ENCODE results near the gene UBAP1. TPM values are rescaled to one million over a fixed set of nuclear protein-coding genes. Genes with fewer than 3 reads are reported as not detected.
"Not testable (repeated sequence)": the region's sequence is repeated elsewhere in the genome, so short reads cannot be mapped to it uniquely, and the experiment has no call there.

UBAP1 gene
- 28.8 TPM for polyA plus RNA-seq (2013, experiment 1 of 2)
- 27.5 TPM for polyA plus RNA-seq (2013, experiment 2 of 2)

- H3K27ac ChIP-seq (ENCODE audit: low read depth, low read length): peak within 1 kb of the TSS; percentile 98
- WGBS: under 1% methylated on average over 48 of the region's 48 CpGs
- H3K27me3 ChIP-seq (ENCODE audit: insufficient read depth, low read length): no peaks in the 10 kb centered on the region
- H3K9me3 ChIP-seq (ENCODE audit: insufficient read depth, low read depth, low read length): no peaks in the 10 kb centered on the region
- peak within 1 kb of the TSS; percentile 84 for H3K4me3 ChIP-seq (ENCODE audit: low read length)
- H3K9ac ChIP-seq (ENCODE audit: low read depth, low read length): peak within 1 kb of the TSS; percentile 88
- no peaks in the 10 kb centered on the region for H3K36me3 ChIP-seq (ENCODE audit: insufficient read depth, low read length)
- peaks cover 4% of the 10 kb centered on the region; the same call in 1 of the 2 replicates for H3K4me1 ChIP-seq (ENCODE audit: insufficient read depth, low read length)
Observed at GRCh38 chr9:34178436-34179212, at the start of gene UBAP1. Gene UBAP1 (plus strand): TSS chr9:34179043. CDS start chr9:34220915, 41,872 bp downstream.

GRCh38 chr9:34131571-34131970 is 47.3 kb upstream of the UBAP1 start:
- no peaks in the 10 kb centered on the region for H3K36me3 ChIP-seq (ENCODE audit: insufficient read depth, low read length)
- H3K27ac ChIP-seq (ENCODE audit: low read depth, low read length): no peak overlapping the region
- WGBS: 96% methylated on average over 6 of the region's 7 CpGs
- no peaks in the 10 kb centered on the region for H3K27me3 ChIP-seq (ENCODE audit: insufficient read depth, low read length)
- 0 out of 2 replicates have a peak, but pooled peaks cover 5% of the 10 kb centered on the region for H3K9me3 ChIP-seq (ENCODE audit: insufficient read depth, low read depth, low read length)
- H3K4me1 ChIP-seq (ENCODE audit: insufficient read depth, low read length): peaks cover 7% of the 10 kb centered on the region; the same call in 1 of the 2 replicates
- H3K4me3 ChIP-seq (ENCODE audit: low read length): no peak overlapping the region
- H3K9ac ChIP-seq (ENCODE audit: low read depth, low read length): no peak overlapping the region

DNA sequence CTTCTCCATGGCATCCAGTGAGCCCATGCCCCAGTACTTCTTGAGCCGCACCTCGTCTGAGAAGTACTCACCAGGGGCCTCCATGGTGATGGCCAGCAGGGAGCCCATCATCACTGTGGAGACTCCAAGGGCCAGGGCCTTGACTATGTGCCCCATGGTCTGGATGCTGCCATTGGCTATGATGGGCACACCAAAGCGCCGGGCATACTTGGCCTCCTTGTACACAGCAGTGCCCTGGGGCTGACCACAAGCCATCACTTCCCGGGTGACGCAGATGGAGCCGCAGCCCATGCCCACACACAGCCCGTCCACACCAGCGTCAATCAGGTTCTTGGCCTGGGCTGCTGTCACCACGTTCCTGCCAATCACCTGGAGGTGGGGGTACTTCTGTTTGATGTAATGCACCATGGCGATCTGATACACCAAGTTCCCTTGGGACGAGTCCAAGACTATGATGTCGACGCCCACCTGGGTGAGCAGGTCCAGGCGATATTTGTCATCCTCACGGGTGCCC is 45.4 kb upstream of the UBAP1 start:
- H3K9me3 ChIP-seq (ENCODE audit: insufficient read depth, low read depth, low read length): 0 out of 2 replicates have a peak, but pooled peaks cover 7% of the 10 kb centered on the region
- no peaks in the 10 kb centered on the region for H3K27me3 ChIP-seq (ENCODE audit: insufficient read depth, low read length)
- no peak overlapping the region for H3K4me3 ChIP-seq (ENCODE audit: low read length)
- H3K9ac ChIP-seq (ENCODE audit: low read depth, low read length): no peak overlapping the region
- H3K27ac ChIP-seq (ENCODE audit: low read depth, low read length): no peak overlapping the region
- 96% methylated on average over 16 of the region's 16 CpGs for WGBS
- no peaks in the 10 kb centered on the region for H3K4me1 ChIP-seq (ENCODE audit: insufficient read depth, low read length)
- H3K36me3 ChIP-seq (ENCODE audit: insufficient read depth, low read length): no peaks in the 10 kb centered on the region

GRCh38 chr9:34134521-34134920 is 44.3 kb upstream of the UBAP1 start:
- 96% methylated on average over 29 of the region's 30 CpGs for WGBS
- no peak overlapping the region for H3K27ac ChIP-seq (ENCODE audit: low read depth, low read length)
- H3K4me1 ChIP-seq (ENCODE audit: insufficient read depth, low read length): no peaks in the 10 kb centered on the region
- H3K9ac ChIP-seq (ENCODE audit: low read depth, low read length): no peak overlapping the region
- no peak overlapping the region for H3K4me3 ChIP-seq (ENCODE audit: low read length)
- H3K27me3 ChIP-seq (ENCODE audit: insufficient read depth, low read length): no peaks in the 10 kb centered on the region
- 0 out of 2 replicates have a peak, but pooled peaks cover 7% of the 10 kb centered on the region for H3K9me3 ChIP-seq (ENCODE audit: insufficient read depth, low read depth, low read length)
- H3K36me3 ChIP-seq (ENCODE audit: insufficient read depth, low read length): no peaks in the 10 kb centered on the region

DNA sequence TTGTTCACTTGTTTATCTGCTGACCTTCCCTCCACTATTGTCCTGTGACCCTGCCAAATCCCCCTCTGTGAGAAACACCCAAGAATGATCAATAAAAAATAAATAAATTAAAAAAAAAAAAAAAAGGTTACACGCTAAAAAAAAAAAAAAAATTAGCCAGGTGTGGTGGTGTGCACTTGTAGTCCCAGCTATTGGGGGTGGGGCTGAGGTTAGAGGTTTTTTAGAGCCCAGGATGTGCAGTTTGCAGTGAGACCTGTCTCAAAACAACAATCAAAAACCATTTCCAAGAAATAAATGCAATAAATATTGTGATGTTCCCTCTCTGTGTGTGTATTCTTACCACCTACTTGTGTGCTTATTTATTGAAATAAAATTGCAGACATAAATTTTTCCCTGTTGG is 40.2 kb upstream of the UBAP1 start:
- 100% methylated on average over 1 of the region's 1 CpG for WGBS
- H3K36me3 ChIP-seq (ENCODE audit: insufficient read depth, low read length); H3K4me3 ChIP-seq (ENCODE audit: low read length); H3K9ac ChIP-seq (ENCODE audit: low read depth, low read length); H3K9me3 ChIP-seq (ENCODE audit: insufficient read depth, low read depth, low read length); H3K4me1 ChIP-seq (ENCODE audit: insufficient read depth, low read length); H3K27ac ChIP-seq (ENCODE audit: low read depth, low read length); H3K27me3 ChIP-seq (ENCODE audit: insufficient read depth, low read length): not testable (repeated sequence)

DNA sequence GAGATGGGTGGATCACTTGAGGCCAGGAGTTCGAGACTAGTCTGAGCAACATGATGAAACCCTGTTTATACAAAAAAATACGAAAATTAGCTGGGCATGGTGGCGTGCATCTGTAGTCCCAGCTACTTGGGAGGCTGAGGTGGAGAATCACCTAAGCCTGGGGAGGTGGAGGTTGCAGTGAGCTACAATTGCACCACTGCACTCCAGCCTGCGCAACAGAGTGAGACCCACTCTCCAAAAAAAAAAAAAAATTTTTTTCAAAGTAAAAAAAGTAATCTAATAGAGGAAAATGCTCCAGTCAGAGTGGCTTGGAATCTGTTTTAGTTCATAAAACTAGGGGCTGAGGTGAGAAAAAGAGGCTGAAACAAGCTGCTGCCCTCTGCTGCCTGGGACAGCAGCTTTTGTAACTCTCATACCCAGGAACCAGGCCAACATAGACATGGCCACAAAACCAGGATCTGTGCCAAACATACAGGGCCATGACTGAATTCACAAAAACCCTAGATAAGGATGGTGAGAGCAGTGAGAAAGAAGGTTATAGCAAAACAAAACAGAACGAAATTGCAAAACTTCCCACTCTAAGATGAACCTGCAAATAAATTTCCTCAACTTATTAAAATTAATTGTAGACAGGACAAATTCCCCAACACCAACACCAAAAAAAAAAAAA is 39.2 kb upstream of the UBAP1 start:
- 0 out of 2 replicates have a peak, but pooled peaks cover 7% of the 10 kb centered on the region for H3K9me3 ChIP-seq (ENCODE audit: insufficient read depth, low read depth, low read length)
- no peak overlapping the region for H3K4me3 ChIP-seq (ENCODE audit: low read length)
- no peaks in the 10 kb centered on the region for H3K4me1 ChIP-seq (ENCODE audit: insufficient read depth, low read length)
- no peaks in the 10 kb centered on the region for H3K27me3 ChIP-seq (ENCODE audit: insufficient read depth, low read length)
- no peak overlapping the region for H3K27ac ChIP-seq (ENCODE audit: low read depth, low read length)
- no peaks in the 10 kb centered on the region for H3K36me3 ChIP-seq (ENCODE audit: insufficient read depth, low read length)
- no peak overlapping the region for H3K9ac ChIP-seq (ENCODE audit: low read depth, low read length)
- WGBS: 91% methylated on average over 4 of the region's 5 CpGs

DNA sequence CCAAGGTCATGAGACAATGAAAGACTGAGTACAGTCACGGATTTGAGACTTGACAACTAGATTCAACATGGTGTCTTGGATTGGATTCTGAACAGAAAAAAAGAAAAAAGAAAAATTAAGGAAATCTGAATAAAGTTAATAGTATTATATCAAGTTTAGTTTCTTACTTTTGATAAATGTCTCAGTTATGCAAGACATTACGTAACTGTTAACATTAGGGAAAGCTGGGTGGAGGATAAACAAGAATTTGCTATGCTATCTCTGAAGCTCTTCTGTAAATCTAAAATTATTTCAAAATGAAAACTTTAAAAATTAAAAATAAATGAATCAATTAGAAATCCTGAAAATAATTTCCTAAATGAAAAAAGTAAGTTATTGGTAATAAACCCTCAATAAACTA is 38.0 kb upstream of the UBAP1 start:
- Histone ChIP-seq H3K27me3 (ENCODE audit: insufficient read depth, low read length) (no peaks in the 10 kb centered on the region), H3K4me3 (ENCODE audit: low read length) (no peak overlapping the region), H3K9ac (ENCODE audit: low read depth, low read length) (no peak overlapping the region), H3K36me3 (ENCODE audit: insufficient read depth, low read length) (no peaks in the 10 kb centered on the region), H3K27ac (ENCODE audit: low read depth, low read length) (no peak overlapping the region), H3K4me1 (ENCODE audit: insufficient read depth, low read length) (no peaks in the 10 kb centered on the region), H3K9me3 (ENCODE audit: insufficient read depth, low read depth, low read length) (0 out of 2 replicates have a peak, but pooled peaks cover 7% of the 10 kb centered on the region)
- WGBS: 90% methylated on average over 1 of the region's 2 CpGs

DNA sequence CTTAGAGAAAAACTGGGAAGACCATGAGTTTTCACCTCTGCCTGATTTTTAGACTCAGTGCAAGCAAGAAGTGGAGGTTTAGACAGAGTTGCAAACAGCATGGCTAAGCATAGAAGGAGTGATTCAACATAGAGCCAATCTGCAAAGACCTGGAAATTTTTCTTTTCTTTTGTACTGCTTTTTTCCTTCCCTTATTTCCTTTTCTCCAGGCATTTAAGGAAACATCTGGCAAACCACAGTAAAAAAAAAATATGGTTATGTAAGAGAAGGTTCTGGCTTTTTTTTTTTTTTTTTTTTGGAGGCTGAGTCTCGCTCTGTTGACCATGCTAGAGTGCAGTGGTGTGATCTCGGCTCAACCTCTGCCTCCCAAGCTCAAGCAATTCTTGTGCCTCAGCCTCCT is 35.7 kb upstream of the UBAP1 start:
- Histone ChIP-seq H3K36me3 (ENCODE audit: insufficient read depth, low read length) (no peaks in the 10 kb centered on the region), H3K4me1 (ENCODE audit: insufficient read depth, low read length) (no peaks in the 10 kb centered on the region), H3K9ac (ENCODE audit: low read depth, low read length) (no peak overlapping the region), H3K4me3 (ENCODE audit: low read length) (no peak overlapping the region), H3K9me3 (ENCODE audit: insufficient read depth, low read depth, low read length) (no peaks in the 10 kb centered on the region), H3K27me3 (ENCODE audit: insufficient read depth, low read length) (no peaks in the 10 kb centered on the region), H3K27ac (ENCODE audit: low read depth, low read length) (no peak overlapping the region)
- 89% methylated on average over 2 of the region's 2 CpGs for WGBS

GRCh38 chr9:34145165-34145564 is 33.7 kb upstream of the UBAP1 start:
- H3K36me3 ChIP-seq (ENCODE audit: insufficient read depth, low read length): no peaks in the 10 kb centered on the region
- no peaks in the 10 kb centered on the region for H3K9me3 ChIP-seq (ENCODE audit: insufficient read depth, low read depth, low read length)
- no peaks in the 10 kb centered on the region for H3K27me3 ChIP-seq (ENCODE audit: insufficient read depth, low read length)
- no peak overlapping the region for H3K27ac ChIP-seq (ENCODE audit: low read depth, low read length)
- WGBS: 75% methylated on average over 3 of the region's 3 CpGs
- no peak overlapping the region for H3K9ac ChIP-seq (ENCODE audit: low read depth, low read length)
- no peaks in the 10 kb centered on the region for H3K4me1 ChIP-seq (ENCODE audit: insufficient read depth, low read length)
- H3K4me3 ChIP-seq (ENCODE audit: low read length): no peak overlapping the region

DNA sequence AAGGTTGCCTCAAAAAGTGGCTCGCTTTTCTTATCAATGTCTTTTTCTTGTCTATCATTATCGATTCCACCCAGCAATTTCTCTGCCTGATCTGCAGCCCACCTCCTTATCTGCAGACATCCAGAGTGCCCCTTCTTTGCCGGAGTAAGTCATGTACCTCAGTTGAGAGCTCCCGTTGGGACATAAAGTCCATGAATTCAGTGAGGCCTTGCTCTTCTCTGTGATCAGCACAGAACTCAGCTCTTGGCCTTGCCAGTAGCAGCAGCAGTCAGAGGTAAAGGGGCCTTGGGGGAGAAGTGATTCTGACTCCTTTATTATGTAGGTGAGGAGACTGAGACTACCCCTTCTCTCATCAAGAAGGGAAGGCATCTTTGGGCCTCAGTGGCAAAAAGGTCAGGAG is 27.4 kb upstream of the UBAP1 start:
- Histone ChIP-seq H3K4me1 (ENCODE audit: insufficient read depth, low read length) (peaks cover 4% of the 10 kb centered on the region; the same call in 1 of the 2 replicates), H3K9me3 (ENCODE audit: insufficient read depth, low read depth, low read length) (no peaks in the 10 kb centered on the region), H3K4me3 (ENCODE audit: low read length) (no peak overlapping the region), H3K27me3 (ENCODE audit: insufficient read depth, low read length) (no peaks in the 10 kb centered on the region), H3K9ac (ENCODE audit: low read depth, low read length) (no peak overlapping the region), H3K36me3 (ENCODE audit: insufficient read depth, low read length) (no peaks in the 10 kb centered on the region), H3K27ac (ENCODE audit: low read depth, low read length) (no peak overlapping the region)
- WGBS: 87% methylated on average over 4 of the region's 4 CpGs

DNA sequence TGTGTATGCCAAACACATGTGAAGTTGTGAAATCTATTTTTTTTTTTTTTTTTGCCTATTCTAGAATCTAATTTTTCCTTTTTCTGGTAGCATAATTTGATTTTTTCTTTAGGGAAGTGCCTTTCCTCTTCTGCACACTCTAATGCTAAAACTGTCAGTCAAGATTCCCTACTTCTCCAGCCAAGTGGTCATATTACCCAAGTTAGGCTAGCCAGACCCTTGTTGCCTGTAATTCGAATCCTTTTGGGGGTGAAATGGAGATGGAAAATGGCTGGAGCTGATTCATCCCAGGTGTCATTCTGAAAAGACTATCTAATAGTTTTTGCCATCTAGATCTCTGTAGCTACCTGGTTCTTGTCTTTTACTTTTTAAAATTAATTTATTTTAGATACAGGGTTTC is 24.8 kb upstream of the UBAP1 start:
- WGBS: 71% methylated on average over 1 of the region's 1 CpG
- Histone ChIP-seq H3K9ac (ENCODE audit: low read depth, low read length) (no peak overlapping the region), H3K27ac (ENCODE audit: low read depth, low read length) (no peak overlapping the region), H3K4me1 (ENCODE audit: insufficient read depth, low read length) (peaks cover 4% of the 10 kb centered on the region; the same call in 1 of the 2 replicates), H3K4me3 (ENCODE audit: low read length) (no peak overlapping the region), H3K9me3 (ENCODE audit: insufficient read depth, low read depth, low read length) (no peaks in the 10 kb centered on the region), H3K36me3 (ENCODE audit: insufficient read depth, low read length) (no peaks in the 10 kb centered on the region), H3K27me3 (ENCODE audit: insufficient read depth, low read length) (no peaks in the 10 kb centered on the region)
